Measurements from ENCODE around the gene SS18L1.

The SS18L1 gene

GRCh38 chr20:62208795-62209755 lies 65.5 kb downstream of the SS18L1 start:
- no peak for DNase-seq (ENCODE audit: low spot score)
- no peak for TF ChIP-seq CTCF (IDR thresholded peaks at IDR 0.05; ENCODE audit: borderline replicate concordance, control extremely low read depth, extremely low read depth, insufficient read depth, missing control alignments)
- in situ Hi-C loops (cut with MboI; ENCODE audit: low sequenced_read_pairs, unreplicated experiment): no loop called here

- no peak for DNase-seq (ENCODE audit: low spot score)
- TF ChIP-seq CTCF (IDR thresholded peaks at IDR 0.05; ENCODE audit: borderline replicate concordance, control extremely low read depth, extremely low read depth, insufficient read depth, missing control alignments): no peak
Measured at GRCh38 chr20:62209850-62210495, 66.4 kb downstream of the SS18L1 start.

GRCh38 chr20:62210496-62210855 lies 66.9 kb downstream of the SS18L1 start:
- DNase-seq (ENCODE audit: low spot score): no peak
- no peak for TF ChIP-seq CTCF (IDR thresholded peaks at IDR 0.05; ENCODE audit: borderline replicate concordance, control extremely low read depth, extremely low read depth, insufficient read depth, missing control alignments)
- in situ Hi-C loops (cut with MboI; ENCODE audit: low sequenced_read_pairs, unreplicated experiment): no loop called here

More at GRCh38 chr20:62209850-62210495, 66.4 kb downstream of the SS18L1 start:
- in situ Hi-C loops (cut with MboI; ENCODE audit: low sequenced_read_pairs, unreplicated experiment): no loop called here

GRCh38 chr20:62211216-62211615 lies 67.6 kb downstream of the SS18L1 start:
- DNase-seq (ENCODE audit: low spot score): no peak
- in situ Hi-C loops (cut with MboI; ENCODE audit: low sequenced_read_pairs, unreplicated experiment): no loop called here
- TF ChIP-seq CTCF (IDR thresholded peaks at IDR 0.05; ENCODE audit: borderline replicate concordance, control extremely low read depth, extremely low read depth, insufficient read depth, missing control alignments): no peak

- in situ Hi-C loops (cut with MboI; ENCODE audit: low sequenced_read_pairs, unreplicated experiment): no loop called here
- TF ChIP-seq CTCF (IDR thresholded peaks at IDR 0.05; ENCODE audit: borderline replicate concordance, control extremely low read depth, extremely low read depth, insufficient read depth, missing control alignments): no peak
- DNase-seq (ENCODE audit: low spot score): no peak
Measured at GRCh38 chr20:62211769-62212288, 68.3 kb downstream of the SS18L1 start.

- in situ Hi-C loops (cut with MboI; ENCODE audit: low sequenced_read_pairs, unreplicated experiment): no loop called here
Measured at GRCh38 chr20:62212299-62212698, 68.7 kb downstream of the SS18L1 start.

More at GRCh38 chr20:62212299-62212698, 68.7 kb downstream of the SS18L1 start:
- TF ChIP-seq CTCF (IDR thresholded peaks at IDR 0.05; ENCODE audit: borderline replicate concordance, control extremely low read depth, extremely low read depth, insufficient read depth, missing control alignments): no peak
- DNase-seq (ENCODE audit: low spot score): no peak

All from GM13976 (cell line).